PC-3 (cell line): Measurements from ENCODE around the gene RAP1B.

ENCODE experiments used
- EZH2 ChIP-seq: fragments of 300-600 bp; sonication (generic); IDR thresholded peaks from one replicate; pipeline ENCODE4 v1.6.1; 2017; ENCODE audit warnings: antibody characterized with exemption, mild to moderate bottlenecking, low read length; ENCODE audit not compliant: unreplicated experiment
- TF ChIP-seq, protein P1 (sequence below): fragments of 300-600 bp; sonication (generic); conservative IDR thresholded peaks from 2 replicates; pipeline ENCODE4 v1.5.1; 2017; ENCODE audit warnings: antibody characterized with exemption, low read depth, mild to moderate bottlenecking, low read length

GRCh38 chr12:68630050-68630449 lies 19.4 kb downstream of the RAP1B start:
- TF ChIP-seq, protein P1, sequence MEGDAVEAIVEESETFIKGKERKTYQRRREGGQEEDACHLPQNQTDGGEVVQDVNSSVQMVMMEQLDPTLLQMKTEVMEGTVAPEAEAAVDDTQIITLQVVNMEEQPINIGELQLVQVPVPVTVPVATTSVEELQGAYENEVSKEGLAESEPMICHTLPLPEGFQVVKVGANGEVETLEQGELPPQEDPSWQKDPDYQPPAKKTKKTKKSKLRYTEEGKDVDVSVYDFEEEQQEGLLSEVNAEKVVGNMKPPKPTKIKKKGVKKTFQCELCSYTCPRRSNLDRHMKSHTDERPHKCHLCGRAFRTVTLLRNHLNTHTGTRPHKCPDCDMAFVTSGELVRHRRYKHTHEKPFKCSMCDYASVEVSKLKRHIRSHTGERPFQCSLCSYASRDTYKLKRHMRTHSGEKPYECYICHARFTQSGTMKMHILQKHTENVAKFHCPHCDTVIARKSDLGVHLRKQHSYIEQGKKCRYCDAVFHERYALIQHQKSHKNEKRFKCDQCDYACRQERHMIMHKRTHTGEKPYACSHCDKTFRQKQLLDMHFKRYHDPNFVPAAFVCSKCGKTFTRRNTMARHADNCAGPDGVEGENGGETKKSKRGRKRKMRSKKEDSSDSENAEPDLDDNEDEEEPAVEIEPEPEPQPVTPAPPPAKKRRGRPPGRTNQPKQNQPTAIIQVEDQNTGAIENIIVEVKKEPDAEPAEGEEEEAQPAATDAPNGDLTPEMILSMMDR: no peak
- TF ChIP-seq EZH2: no peak
